Limb (tissue), 2 donors: ENCODE measurements around the gene ARHGEF11.

Experiments used
- DNase-seq, 2 donors: peaks; one replicate each; pipeline ENCODE4 v3.0.0-alpha.2; 2016; ENCODE audit errors: extremely low spot score in 2 of 2

The ARHGEF11 gene

DNA sequence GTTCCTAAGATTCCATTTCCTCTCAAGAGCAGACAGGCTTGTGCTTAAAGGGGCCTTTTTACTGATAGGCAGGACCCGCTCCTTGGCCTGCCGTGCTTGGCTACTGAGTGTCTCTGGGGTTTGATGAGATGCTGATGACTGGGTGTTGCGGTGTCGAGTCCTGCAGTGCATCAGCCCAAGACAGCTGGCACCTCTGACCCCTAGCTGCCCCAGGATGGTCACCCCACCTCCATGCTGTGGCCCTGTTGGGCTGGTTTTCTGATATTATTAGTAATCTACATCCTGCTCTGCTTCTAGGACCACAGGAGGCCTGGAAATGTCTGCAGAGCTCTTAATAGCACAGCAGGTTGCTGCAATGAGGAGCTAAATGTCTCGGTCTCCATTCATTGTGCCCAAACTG, 96.4 kb downstream of the ARHGEF11 start:
- DNase-seq, result no peak

GRCh38 chr1:156948708-156949107, 96.8 kb downstream of the ARHGEF11 start:
- DNase-seq, result no peak

DNA sequence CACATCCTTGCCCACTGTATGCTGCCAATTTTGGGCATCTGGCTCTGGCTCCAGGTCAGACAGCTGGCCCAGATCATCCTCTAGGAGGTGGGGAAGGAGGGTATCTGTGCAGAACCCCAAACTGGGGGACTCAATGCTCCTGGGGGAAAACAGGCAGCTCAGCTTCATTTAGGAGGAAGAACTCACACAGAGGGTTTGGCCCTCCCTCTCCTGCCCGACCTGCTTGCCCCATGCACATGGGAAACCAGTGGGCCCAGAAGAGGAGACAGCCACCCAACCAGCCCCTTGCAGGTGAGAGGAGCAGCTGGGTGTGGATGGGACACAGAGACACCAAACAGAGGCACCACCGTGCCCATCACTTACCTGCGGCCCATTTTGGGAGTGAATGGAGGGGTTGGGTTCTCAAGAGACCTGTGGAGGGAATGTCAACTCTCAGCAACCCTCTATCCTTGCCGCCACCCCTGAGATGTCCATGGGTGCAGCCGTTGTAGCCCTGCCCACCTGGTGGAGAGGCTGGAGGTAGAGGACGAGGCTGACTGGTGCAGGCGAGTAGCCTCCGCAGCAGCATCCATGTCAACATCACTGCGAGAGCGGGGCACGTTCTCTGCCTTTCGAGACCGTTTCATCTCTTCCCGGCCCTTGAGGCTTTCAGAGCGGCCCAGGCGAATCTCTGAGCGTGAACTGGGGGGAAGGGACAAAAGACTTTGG, 97.6 kb downstream of the ARHGEF11 start:
- no peak for DNase-seq

DNA sequence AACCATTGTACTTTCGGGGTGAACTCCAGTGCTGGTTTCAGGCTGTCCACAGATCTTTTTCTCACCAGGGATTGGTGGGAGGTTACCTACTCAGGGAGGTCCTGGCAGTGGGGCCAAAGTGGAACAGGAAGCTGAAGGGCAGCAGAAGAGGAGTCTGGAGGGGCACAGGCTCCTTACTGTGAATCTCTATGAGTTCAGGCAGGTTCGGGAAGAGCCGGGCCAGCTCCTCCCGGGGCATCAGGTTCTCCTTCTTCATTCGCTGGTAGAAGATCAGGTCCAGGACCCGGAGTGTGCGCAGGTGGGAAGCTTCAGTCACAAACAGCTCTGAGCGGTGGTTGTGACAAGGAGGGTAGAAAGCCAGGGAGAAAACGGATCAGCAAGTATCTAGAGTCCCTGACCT, 98.4 kb downstream of the ARHGEF11 start:
- DNase-seq, result no peak

DNA sequence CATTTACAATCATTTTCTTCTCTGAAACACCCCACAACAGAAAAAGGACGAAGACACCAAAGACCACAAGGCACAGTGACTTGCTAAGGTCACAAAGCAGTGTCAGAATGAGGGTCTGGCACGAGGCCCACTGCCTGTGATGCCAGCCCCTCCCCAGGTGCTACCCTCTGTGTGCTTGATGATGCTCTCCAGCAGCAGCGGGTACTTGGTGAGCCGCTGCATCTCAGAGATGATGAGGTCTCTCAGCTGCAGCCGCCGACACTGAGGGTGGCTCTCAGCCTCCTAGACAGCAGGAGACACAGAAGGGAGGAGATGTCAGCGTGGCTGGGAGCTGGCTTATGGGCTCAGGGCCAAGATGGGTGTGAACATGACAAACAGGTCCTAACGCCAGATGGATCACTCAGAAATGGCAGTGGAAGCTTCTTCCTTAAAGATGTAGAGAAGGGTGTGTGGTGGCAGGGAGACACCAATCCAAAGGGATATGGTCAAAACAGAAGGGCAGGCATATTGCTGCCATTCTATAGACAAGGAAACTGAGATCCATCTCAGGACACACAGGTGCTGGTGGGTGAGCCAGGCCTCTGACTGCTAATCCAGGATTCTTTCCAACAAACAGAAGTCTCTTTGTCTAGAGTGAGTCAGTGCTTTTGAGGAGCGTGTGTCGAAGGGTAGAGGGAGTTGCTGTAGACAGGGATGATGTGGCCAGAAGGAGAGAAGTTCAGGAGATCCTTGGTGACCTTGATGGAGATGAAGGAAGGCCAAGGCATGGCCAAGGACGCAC, 99.5 kb downstream of the ARHGEF11 start:
- no peak for DNase-seq

DNA sequence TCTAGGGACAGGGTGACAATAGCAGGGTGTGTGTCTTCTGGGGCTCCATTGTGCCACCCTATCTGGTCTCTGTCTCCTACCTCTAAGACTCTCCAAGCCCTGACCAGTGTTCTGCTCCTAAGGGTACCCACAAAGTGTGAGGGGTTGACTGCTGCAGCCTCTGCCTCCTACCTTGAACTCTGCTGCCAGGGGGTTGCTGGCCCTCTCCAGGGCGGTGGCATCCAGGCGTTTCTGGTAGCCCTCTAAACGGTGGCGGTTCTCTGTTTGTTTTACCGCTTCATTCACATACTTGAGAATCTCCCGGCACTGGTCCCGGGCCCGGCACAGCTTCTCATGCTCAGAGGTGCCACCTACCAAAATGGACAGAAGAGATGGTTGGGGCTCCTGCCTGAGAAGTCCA, 100.7 kb downstream of the ARHGEF11 start:
- no peak for DNase-seq

DNA sequence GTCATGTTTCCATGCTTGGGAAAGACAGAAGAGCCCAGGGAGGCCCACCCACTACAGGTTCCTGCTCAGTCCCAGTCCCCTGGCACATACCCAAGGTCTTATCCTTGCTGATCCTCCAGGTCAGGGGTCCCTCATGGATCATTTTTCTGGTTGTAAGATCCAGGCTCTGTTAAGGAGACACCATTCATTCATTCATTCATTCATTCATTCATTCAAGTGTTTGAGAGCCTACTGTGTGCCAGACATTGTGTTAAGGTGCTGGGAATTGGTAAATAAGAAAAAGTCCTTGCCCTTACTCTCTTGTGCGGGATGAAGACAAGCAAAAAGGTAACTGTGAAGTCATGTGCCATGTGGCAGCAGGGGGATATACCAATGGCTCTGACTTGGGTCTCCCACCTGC, 101.3 kb downstream of the ARHGEF11 start:
- DNase-seq, result no peak

- DNase-seq, result no peak
Observed at GRCh38 chr1:156943756-156944155, 101.8 kb downstream of the ARHGEF11 start.

DNA sequence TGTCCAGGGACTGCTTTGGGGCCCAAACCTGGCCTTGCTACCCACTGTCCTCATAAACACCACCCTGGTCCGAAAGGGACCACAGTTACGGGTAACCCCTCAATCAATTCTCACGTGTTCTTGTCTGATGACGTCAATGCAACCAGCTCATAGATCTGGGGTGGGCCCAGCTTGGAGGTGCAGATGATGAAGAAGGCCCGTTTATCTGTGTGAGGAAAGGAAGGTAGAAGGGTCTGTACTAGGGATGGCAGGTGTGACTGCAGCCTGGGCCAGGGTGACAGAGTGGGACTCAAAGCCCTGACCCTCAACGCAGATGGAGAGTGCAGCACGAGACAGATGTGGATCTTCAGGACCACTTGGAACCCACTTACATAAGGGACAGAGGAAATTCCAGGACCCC, 103.0 kb downstream of the ARHGEF11 start:
- no peak for DNase-seq

GRCh38 chr1:156942176-156942575, 103.4 kb downstream of the ARHGEF11 start:
- DNase-seq, result no peak

DNA sequence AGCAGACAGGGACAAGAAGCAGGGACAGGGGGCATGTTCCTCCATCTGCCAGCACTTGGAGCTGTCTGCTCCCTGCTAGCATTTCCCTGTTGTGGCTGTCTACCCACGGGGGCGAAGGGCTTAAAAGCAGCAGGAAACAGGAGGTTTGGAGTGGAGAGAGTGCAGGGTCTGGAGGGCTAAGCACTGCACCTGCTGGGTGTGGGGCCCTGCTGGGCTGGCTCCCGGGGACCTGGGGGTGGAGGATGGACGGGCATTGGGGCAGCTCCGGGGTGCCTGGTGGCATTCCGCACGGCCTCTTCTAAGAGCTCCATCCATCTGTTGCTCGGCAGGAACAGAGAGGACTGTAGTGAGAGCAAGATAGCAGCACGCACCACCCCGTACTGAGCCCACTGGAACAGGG, 103.9 kb downstream of the ARHGEF11 start:
- DNase-seq, result no peak

- no peak for DNase-seq
Observed at GRCh38 chr1:156939786-156940334, 105.7 kb downstream of the ARHGEF11 start.

DNA sequence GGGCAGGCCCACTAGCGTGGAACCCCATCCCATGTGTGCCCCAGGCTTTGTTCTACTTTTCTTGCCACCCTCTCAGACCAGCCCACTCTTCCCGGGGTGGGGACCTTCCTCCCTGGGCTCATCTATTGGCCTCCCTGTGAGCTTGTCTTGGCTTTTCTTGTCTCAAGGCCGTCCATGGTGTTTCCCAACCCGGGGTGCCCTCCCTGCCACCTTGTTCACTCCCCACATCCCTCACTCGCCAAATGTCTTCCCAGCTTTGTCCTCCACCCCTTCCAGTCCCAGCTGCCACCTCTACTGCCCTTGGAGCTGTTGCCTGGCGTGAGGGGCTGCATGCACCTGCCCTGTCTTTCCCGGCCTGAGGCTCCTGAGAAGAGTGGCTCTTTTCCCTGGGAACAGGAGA, 106.7 kb downstream of the ARHGEF11 start:
- DNase-seq, result no peak

GRCh38 chr1:156937883-156938282, 107.7 kb downstream of the ARHGEF11 start:
- DNase-seq, result no peak

DNA sequence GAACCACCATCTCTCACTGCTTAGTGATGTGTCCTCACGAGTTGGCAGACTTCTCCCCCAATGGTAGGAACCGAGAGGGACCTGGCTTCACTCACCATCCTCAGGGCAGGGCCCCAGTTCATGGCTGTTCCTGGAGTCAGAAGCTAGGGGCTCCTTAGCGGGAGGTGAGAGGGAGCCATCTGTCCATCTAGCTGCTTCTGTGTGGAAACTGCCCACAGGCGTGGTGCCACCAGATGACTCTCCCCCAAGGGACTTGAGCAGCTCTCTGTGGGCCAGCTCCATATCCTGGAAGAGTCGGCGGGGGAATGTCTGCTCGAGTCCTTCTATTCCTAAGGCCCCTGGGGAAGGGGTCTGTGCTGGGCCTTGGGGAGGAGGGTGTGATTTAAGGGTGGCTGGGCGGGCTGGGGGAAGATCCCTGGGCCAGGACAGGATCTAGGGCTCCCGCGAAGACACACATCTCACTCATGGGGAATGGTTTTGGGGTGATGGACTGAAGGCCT, 108.8 kb downstream of the ARHGEF11 start:
- DNase-seq, result no peak

- no peak for DNase-seq
Observed at GRCh38 chr1:156936191-156936590, 109.4 kb downstream of the ARHGEF11 start.

- DNase-seq, result no peak
Observed at GRCh38 chr1:156935505-156936128, 109.9 kb downstream of the ARHGEF11 start.

- no peak for DNase-seq
Observed at GRCh38 chr1:156933136-156933535, 112.4 kb downstream of the ARHGEF11 start.

- no peak for DNase-seq
Observed at GRCh38 chr1:156931974-156932710, 113.4 kb downstream of the ARHGEF11 start.

DNA sequence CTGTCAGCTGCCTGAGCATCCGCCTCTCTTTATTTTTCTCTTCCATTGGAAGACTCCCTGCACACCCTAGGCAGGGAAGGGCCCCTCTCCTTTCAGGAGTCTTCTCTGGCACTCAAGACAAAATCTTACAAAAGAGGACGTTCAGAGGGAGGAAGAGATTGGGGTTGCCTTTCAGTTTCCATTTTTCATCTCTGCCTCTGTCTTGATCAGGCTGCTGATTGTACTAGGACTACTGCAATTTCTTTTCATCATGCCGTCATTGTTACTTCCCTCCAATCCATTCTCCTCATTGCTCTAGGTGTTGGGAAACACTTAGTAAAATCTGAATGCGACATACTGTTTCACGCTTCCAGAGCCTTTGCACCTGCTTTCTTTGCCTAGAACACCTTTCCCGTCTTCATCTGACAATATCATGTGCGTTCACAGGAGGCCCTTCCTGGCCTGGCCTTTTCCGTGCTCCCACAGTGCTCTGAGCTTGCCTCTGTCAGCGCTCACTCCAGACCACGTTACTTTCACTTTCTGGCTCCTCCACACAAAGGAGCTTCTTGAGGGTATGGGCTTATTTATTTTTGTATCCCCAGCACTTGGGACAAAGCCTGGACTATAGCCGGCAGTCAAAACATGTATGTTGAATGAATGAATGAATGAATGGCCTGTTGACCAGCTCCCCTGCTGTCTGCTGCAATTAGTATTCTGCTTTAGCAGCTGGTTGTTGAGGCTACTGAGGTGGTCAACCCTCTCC, 114.2 kb downstream of the ARHGEF11 start:
- no peak for DNase-seq

DNA sequence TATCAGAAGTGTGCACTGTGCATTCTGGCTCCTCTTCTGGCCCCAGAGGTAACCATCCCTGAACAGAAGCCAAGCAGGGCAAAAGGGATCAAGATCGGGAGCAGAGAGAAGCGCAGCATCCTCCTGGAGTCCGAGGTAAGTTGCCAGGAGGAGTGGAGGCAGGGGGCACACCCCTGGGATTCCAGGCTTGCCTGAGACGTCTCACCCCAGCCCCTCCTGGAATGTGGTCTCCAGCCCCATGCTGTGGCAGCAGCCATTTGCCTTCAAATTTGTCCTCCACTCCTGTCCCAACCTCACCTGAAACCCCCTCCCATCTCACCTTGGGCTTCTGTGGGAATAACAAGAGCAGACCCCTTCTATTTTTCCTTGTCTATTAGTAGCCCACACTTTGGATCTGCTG, 115.1 kb downstream of the ARHGEF11 start:
- DNase-seq, result no peak
